Neuronal stem cell (in vitro differentiated cells): ENCODE measurements around the gene MMD.

Experiments
- DNase-seq: peaks from one replicate; pipeline ENCODE4 v3.0.0-alpha.2; 2013; ENCODE audit warnings: low spot score
- H2AFZ ChIP-seq: one replicate; pipeline ENCODE4 v1.6.1; 2013; ENCODE audit warnings: mild to moderate bottlenecking, low read length, inconsistent platforms
- H2AK5ac ChIP-seq: 2 replicates; pipeline ENCODE4 v1.6.1; 2013; ENCODE audit warnings: low read depth, mild to moderate bottlenecking, inconsistent platforms, low read length, moderate library complexity, mixed read lengths
- H2BK120ac ChIP-seq: 2 replicates; pipeline ENCODE4 v1.6.1; 2013; ENCODE audit warnings: low read depth, mild to moderate bottlenecking, inconsistent platforms, low read length, moderate library complexity, mixed read lengths
- H2BK12ac ChIP-seq: one replicate; pipeline ENCODE4 v1.6.1; 2013; ENCODE audit warnings: low read length, inconsistent platforms
- H2BK15ac ChIP-seq: 2 replicates; pipeline ENCODE4 v1.6.1; 2013; ENCODE audit warnings: mild to moderate bottlenecking, low read length, inconsistent platforms, mixed read lengths
- H2BK5ac ChIP-seq: one replicate; pipeline ENCODE4 v1.6.1; 2013; ENCODE audit warnings: inconsistent platforms, mild to moderate bottlenecking, low read length, moderate library complexity
- H3K14ac ChIP-seq: one replicate; pipeline ENCODE4 v1.6.1; 2013; ENCODE audit warnings: low read length, inconsistent platforms
- H3K18ac ChIP-seq: 2 replicates; pipeline ENCODE4 v1.6.1; 2013; ENCODE audit warnings: low read length, inconsistent platforms
- H3K23ac ChIP-seq: 2 replicates; pipeline ENCODE4 v1.6.1; 2013; ENCODE audit warnings: low read depth, mild to moderate bottlenecking, mixed read lengths, low read length, inconsistent platforms; ENCODE audit not compliant: poor library complexity
- H3K27ac ChIP-seq: replicated peaks from 3 replicates; pipeline ENCODE4 v1.5.1; 2013; ENCODE audit warnings: low read length, inconsistent platforms
- H3K27me3 ChIP-seq, 3 experiments: 2 replicates each; pipeline ENCODE4 v1.6.1; 2013; ENCODE audit warnings: low read length in 3 of 3, mild to moderate bottlenecking in 2 of 3, inconsistent platforms in 1 of 3, low read depth in 1 of 3, mixed read lengths in 1 of 3, moderate library complexity in 1 of 3; ENCODE audit not compliant: control insufficient read depth in 3 of 3, insufficient read depth in 3 of 3
- H3K36me3 ChIP-seq, 2 donors: replicated peaks in 1 of 2; 2 replicates each; pipeline ENCODE4 v1.6.1; 2013; ENCODE audit warnings: low read length in 2 of 2; ENCODE audit not compliant: control insufficient read depth in 2 of 2, insufficient read depth in 2 of 2
- H3K4ac ChIP-seq: 2 replicates; pipeline ENCODE4 v1.6.1; 2013; ENCODE audit warnings: inconsistent platforms, mild to moderate bottlenecking, low read length, moderate library complexity
- H3K4me1 ChIP-seq, 2 donors: 1 replicate in 1 of 2; 2 replicates in 1 of 2; pipeline ENCODE4 v1.6.1; 2013; ENCODE audit warnings: low read length in 2 of 2, low read depth in 1 of 2; ENCODE audit not compliant: control insufficient read depth in 2 of 2, insufficient read depth in 1 of 2
- H3K4me2 ChIP-seq: one replicate; pipeline ENCODE4 v1.6.1; 2013; ENCODE audit warnings: mild to moderate bottlenecking, low read length, inconsistent platforms; ENCODE audit not compliant: insufficient read depth, poor library complexity, severe bottlenecking
- H3K4me3 ChIP-seq, 2 donors: 2 replicates each; pipeline ENCODE4 v1.5.1; 2013; ENCODE audit warnings: low read length in 2 of 2, mild to moderate bottlenecking in 2 of 2, inconsistent platforms in 1 of 2, moderate library complexity in 1 of 2
- H3K79me1 ChIP-seq: one replicate; pipeline ENCODE4 v1.6.1; 2013; ENCODE audit warnings: low read depth, mild to moderate bottlenecking, inconsistent platforms, low read length, moderate library complexity
- H3K9ac ChIP-seq: one replicate; pipeline ENCODE4 v1.6.1; 2013; ENCODE audit warnings: mild to moderate bottlenecking, low read depth, low read length, inconsistent platforms; ENCODE audit not compliant: poor library complexity
- H3K9me3 ChIP-seq, 2 donors: replicated peaks in 1 of 2; 2 replicates each; pipeline versions ENCODE3 to v1.6.1; 2013; ENCODE audit warnings: low read length in 2 of 2, mild to moderate bottlenecking in 2 of 2, inconsistent platforms in 1 of 2, low read depth in 1 of 2, mixed read lengths in 1 of 2, moderate library complexity in 1 of 2; ENCODE audit not compliant: control insufficient read depth in 2 of 2, insufficient read depth in 1 of 2
- H4K8ac ChIP-seq: one replicate; pipeline ENCODE4 v1.6.1; 2013; ENCODE audit warnings: low read depth, mild to moderate bottlenecking, inconsistent platforms, low read length, moderate library complexity
- H4K91ac ChIP-seq: one replicate; pipeline ENCODE4 v1.6.1; 2013; ENCODE audit warnings: low read length, low read depth, mild to moderate bottlenecking, inconsistent platforms; ENCODE audit not compliant: poor library complexity
- WGBS, 2 donors: extraction: QIAGEN DNeasy Blood & Tissue Kit; methylation state at CpG; one replicate each; pipeline ENCODE4 v1.1.7; 2013; ENCODE audit warnings: missing lambda C conversion rate in 2 of 2, mixed read lengths in 1 of 2; ENCODE audit not compliant: insufficient read length in 2 of 2, insufficient replicate concordance in 1 of 2; ENCODE audit errors: extremely low coverage in 2 of 2; 5-methylcytosine and 5-hydroxymethylcytosine counted together

MMD gene

DNA sequence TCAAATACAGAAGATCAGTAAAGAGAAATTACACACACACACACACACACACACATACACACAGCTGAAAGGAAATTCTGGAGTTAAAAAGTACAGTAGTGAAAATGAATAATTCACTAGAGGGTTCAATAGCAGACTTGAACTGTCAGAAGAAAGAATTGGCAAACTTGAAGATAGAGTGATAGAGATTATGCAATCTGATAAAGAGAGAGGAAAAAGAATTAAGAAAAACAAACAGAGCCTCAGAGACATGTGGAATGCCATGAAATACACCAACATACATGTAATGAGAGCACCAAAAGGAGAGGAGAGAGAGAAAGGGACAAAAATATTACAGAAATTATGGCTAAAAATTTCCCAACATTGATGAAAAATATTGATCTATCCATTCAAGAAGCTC is 60.7 kb downstream of the MMD start:
- no peak overlapping the region for H3K4ac ChIP-seq
- no peak overlapping the region for H3K23ac ChIP-seq
- H2AK5ac ChIP-seq, result no peak overlapping the region
- H3K79me1 ChIP-seq, result no peaks in the 10 kb centered on the region
- H3K18ac ChIP-seq, result no peak overlapping the region
- no peaks in the 10 kb centered on the region for H3K36me3 ChIP-seq
- no peak overlapping the region for H4K8ac ChIP-seq
- H3K14ac ChIP-seq, result no peak overlapping the region
- no peak for DNase-seq
- H3K27me3 ChIP-seq, result peaks cover 0 to 4% (median 0%) of the 10 kb centered on the region in 3 experiments
- H2BK15ac ChIP-seq, result no peak overlapping the region
- H3K4me3 ChIP-seq, result no peak overlapping the region
- no peak overlapping the region for H2AFZ ChIP-seq
- no peak overlapping the region for H2BK5ac ChIP-seq
- H2BK120ac ChIP-seq, result no peak overlapping the region
- H3K9ac ChIP-seq, result no peak overlapping the region
- no peak overlapping the region for H3K27ac ChIP-seq
- H2BK12ac ChIP-seq, result no peak overlapping the region
- H3K4me2 ChIP-seq, result no peak overlapping the region
- no peak overlapping the region for H4K91ac ChIP-seq
- peaks cover 1% of the 10 kb centered on the region in 2 donors for H3K4me1 ChIP-seq
- H3K9me3 ChIP-seq, result no peaks in the 10 kb centered on the region

DNA sequence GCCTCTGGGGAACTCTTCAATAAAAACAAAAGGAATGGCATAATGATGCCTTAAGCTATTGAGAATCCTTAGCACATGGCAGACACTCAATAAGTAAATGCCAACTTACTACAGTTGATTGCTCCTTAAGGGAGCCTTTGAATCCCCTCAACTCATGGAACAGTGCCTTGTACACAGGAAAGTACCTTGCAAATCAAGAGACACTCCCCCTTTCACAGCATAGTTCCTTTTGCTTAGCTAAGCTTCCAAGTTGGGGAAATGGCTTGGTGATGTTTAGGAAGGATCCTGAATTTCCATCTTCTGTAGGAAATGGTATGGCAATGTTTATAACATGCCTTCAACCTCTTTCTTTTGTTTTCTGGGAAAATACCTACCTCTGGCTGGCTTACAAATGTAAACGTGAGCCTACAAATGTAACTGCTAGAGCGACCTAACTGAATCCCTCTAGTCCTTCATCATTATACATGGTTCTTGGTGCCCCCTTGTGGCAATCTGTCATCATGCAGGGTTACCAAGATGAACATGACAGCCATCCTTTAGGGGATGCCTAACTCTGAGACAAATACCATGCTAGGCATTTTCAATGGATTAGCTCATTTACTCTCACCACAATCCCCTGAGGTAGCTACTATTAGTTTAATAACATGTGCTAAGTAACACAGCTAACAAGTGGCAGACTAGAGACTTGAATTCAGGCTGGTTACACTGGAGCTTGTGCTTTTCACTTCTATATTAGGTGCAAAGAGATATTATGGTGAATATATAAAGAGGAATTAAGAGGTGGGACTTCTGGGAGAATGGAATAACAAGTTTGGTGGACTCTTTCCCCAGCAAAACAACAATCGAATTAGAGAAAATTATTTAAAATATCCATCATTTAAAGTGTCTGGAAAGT is 65.0 kb downstream of the MMD start:
- Histone ChIP-seq H3K4me2 (no peak overlapping the region), H3K27me3 (no peaks in the 10 kb centered on the region), H3K23ac (no peak overlapping the region), H2AK5ac (no peak overlapping the region), H3K9ac (no peak overlapping the region), H3K27ac (no peak overlapping the region), H3K79me1 (no peaks in the 10 kb centered on the region), H3K14ac (no peak overlapping the region), H2BK5ac (no peak overlapping the region), H2AFZ (no peak overlapping the region), H2BK15ac (no peak overlapping the region), H3K4ac (no peak overlapping the region), H3K4me3 (no peak overlapping the region), H2BK120ac (no peak overlapping the region), H3K9me3 (no peaks in the 10 kb centered on the region), H4K8ac (no peak overlapping the region), H2BK12ac (no peak overlapping the region), H3K36me3 (no peaks in the 10 kb centered on the region), H3K18ac (no peak overlapping the region), H4K91ac (no peak overlapping the region), H3K4me1 (peaks cover 0 to 1% of the 10 kb centered on the region in 2 donors)
- no CpG with 5 or more reads among the region's 3 CpGs for WGBS, 2 donors
- DNase-seq, result peak; percentile 58

DNA sequence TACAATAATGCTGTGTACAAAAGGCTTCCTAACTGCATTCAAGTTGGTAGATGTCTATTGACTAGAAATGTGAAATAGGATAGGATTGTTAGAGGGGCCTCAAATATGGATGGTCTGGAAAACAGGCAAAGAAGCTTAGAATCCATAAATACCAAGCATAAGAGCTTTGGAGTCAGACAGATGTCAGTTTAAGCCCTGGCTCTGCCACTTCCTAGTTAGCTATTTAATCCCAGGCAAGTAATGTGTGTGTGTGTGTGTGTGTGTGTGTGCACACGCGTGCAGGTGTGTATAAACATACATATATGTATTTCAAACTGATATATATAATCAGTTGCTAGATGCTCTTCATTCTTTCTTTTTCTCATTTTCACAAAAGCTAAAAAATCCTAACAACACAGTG is 66.7 kb downstream of the MMD start:
- Histone ChIP-seq H4K8ac (no peak overlapping the region), H3K4me1 (peaks cover 0 to 2% of the 10 kb centered on the region in 2 donors), H3K27ac (no peak overlapping the region), H3K9me3 (no peaks in the 10 kb centered on the region), H3K9ac (no peak overlapping the region), H3K18ac (no peak overlapping the region), H2AFZ (no peak overlapping the region), H2BK120ac (no peak overlapping the region), H2AK5ac (no peak overlapping the region), H2BK5ac (no peak overlapping the region), H3K79me1 (no peaks in the 10 kb centered on the region), H3K27me3 (peaks cover 0 to 6% (median 0%) of the 10 kb centered on the region in 3 experiments), H3K4me2 (no peak overlapping the region), H3K23ac (no peak overlapping the region), H3K14ac (no peak overlapping the region), H2BK15ac (no peak overlapping the region), H3K4ac (no peak overlapping the region), H2BK12ac (no peak overlapping the region), H3K36me3 (no peaks in the 10 kb centered on the region), H4K91ac (no peak overlapping the region), H3K4me3 (no peak overlapping the region)
- no peak for DNase-seq
- no CpG with 5 or more reads among the region's 2 CpGs for WGBS, 2 donors

DNA sequence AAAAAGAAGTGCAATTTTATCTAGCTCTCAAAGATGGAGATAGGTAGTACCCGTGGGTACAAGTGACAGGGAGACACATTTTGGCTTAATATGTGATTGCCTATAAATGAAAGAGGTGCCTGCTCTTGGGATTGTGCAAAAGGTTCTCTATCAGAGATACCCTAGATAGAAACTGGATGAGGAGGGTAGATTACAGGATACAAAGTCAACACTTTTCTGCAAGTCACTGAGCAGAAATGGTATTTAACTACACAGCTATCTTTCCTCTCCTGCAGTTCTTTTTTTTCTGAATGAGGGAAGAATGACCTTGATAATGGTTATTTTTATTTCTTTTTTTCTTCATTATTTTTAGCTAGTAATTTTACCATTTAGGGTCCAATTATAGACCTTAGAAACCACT is 67.6 kb downstream of the MMD start:
- no peak overlapping the region for H3K27ac ChIP-seq
- H3K9ac ChIP-seq, result no peak overlapping the region
- no CpG with 5 or more reads among the region's 1 CpG for WGBS, 2 donors
- H2AFZ ChIP-seq, result no peak overlapping the region
- no peak overlapping the region for H3K4ac ChIP-seq
- H3K18ac ChIP-seq, result no peak overlapping the region
- no peak overlapping the region for H3K14ac ChIP-seq
- no peak overlapping the region for H3K4me3 ChIP-seq
- H3K79me1 ChIP-seq, result no peaks in the 10 kb centered on the region
- H2AK5ac ChIP-seq, result no peak overlapping the region
- H2BK5ac ChIP-seq, result no peak overlapping the region
- no peak overlapping the region for H4K91ac ChIP-seq
- H3K36me3 ChIP-seq, result no peaks in the 10 kb centered on the region
- no peak overlapping the region for H2BK15ac ChIP-seq
- H3K23ac ChIP-seq, result no peak overlapping the region
- no peak overlapping the region for H2BK12ac ChIP-seq
- peaks cover 0 to 6% (median 0%) of the 10 kb centered on the region in 3 experiments for H3K27me3 ChIP-seq
- no peaks in the 10 kb centered on the region for H3K9me3 ChIP-seq
- H3K4me1 ChIP-seq, result peaks cover 0 to 2% of the 10 kb centered on the region in 2 donors
- no peak overlapping the region for H4K8ac ChIP-seq
- no peak for DNase-seq
- H3K4me2 ChIP-seq, result no peak overlapping the region
- no peak overlapping the region for H2BK120ac ChIP-seq
